GM23248 (cell line): ENCODE results near the gene FOXN1. TPM values are rescaled to one million over a fixed set of nuclear protein-coding genes. Genes with fewer than 3 reads are reported as not detected.
"Not testable (repeated sequence)": the region's sequence is repeated elsewhere in the genome, so short reads cannot be mapped to it uniquely, and the experiment has no call there.

ENCODE experiments used
- DNase-seq: peaks from one replicate; pipeline ENCODE4 v3.0.0-alpha.2; 2015
- H2AFZ ChIP-seq: fragments of 200-600 bp; sonication (generic); 2 replicates; pipeline ENCODE4 v1.6.1; 2016; ENCODE audit warnings: antibody characterized with exemption
- H3F3A ChIP-seq: fragments of 200-600 bp; sonication (generic); 2 replicates; pipeline ENCODE4 v1.6.1; 2016; ENCODE audit warnings: mild to moderate bottlenecking, antibody characterized with exemption, mixed run types; ENCODE audit not compliant: insufficient read depth
- H3K27ac ChIP-seq: fragments of 200-600 bp; sonication (generic); 2 replicates; pipeline ENCODE4 v1.5.1; 2016; ENCODE audit warnings: mild to moderate bottlenecking
- H3K27me3 ChIP-seq: fragments of 200-600 bp; sonication (generic); replicated peaks from 2 replicates; pipeline ENCODE4 v1.6.1; 2016; ENCODE audit warnings: mild to moderate bottlenecking; ENCODE audit not compliant: insufficient read depth
- H3K36me3 ChIP-seq: fragments of 200-600 bp; sonication (generic); 2 replicates; pipeline ENCODE4 v1.6.1; 2016; ENCODE audit warnings: low read depth, mild to moderate bottlenecking
- H3K4me1 ChIP-seq: fragments of 200-600 bp; sonication (generic); 2 replicates; pipeline ENCODE4 v1.6.1; 2016; ENCODE audit warnings: mild to moderate bottlenecking; ENCODE audit not compliant: insufficient read depth
- H3K4me2 ChIP-seq: fragments of 200-600 bp; sonication (generic); one replicate; pipeline ENCODE4 v1.6.1; 2016; ENCODE audit warnings: mild to moderate bottlenecking; ENCODE audit not compliant: unreplicated experiment
- H3K4me3 ChIP-seq: fragments of 200-600 bp; sonication (generic); 2 replicates; pipeline ENCODE4 v1.5.1; 2016; ENCODE audit warnings: mild to moderate bottlenecking
- H3K79me2 ChIP-seq: fragments of 200-600 bp; sonication (generic); 2 replicates; pipeline ENCODE4 v1.6.1; 2016; ENCODE audit warnings: mild to moderate bottlenecking; ENCODE audit not compliant: insufficient read depth
- H3K9ac ChIP-seq: fragments of 200-600 bp; sonication (generic); 2 replicates; pipeline ENCODE4 v1.6.1; 2016; ENCODE audit warnings: mild to moderate bottlenecking
- H3K9me2 ChIP-seq: fragments of 200-600 bp; sonication (generic); 2 replicates; pipeline ENCODE4 v1.6.1; 2016; ENCODE audit warnings: mixed run types, mild to moderate bottlenecking, moderate library complexity; ENCODE audit not compliant: insufficient read depth
- H3K9me3 ChIP-seq: fragments of 200-600 bp; sonication (generic); one replicate; pipeline ENCODE4 v1.6.1; 2017; ENCODE audit warnings: low read depth
- H4K20me1 ChIP-seq: fragments of 200-600 bp; sonication (generic); 2 replicates; pipeline ENCODE4 v1.6.0; 2016; ENCODE audit not compliant: insufficient read depth
- EZH2 ChIP-seq: fragments of 200-600 bp; sonication (generic); IDR thresholded peaks from 2 replicates; pipeline ENCODE4 v1.6.1; 2018; ENCODE audit warnings: antibody characterized with exemption, mild to moderate bottlenecking; ENCODE audit not compliant: insufficient read depth, poor library complexity, severe bottlenecking
- EZH2phosphoT487 ChIP-seq: fragments of 200-600 bp; sonication (generic); IDR thresholded peaks from 2 replicates; pipeline ENCODE4 v1.6.1; 2018; ENCODE audit warnings: antibody characterized with exemption, moderate library complexity, mild to moderate bottlenecking, low read depth; ENCODE audit not compliant: insufficient read depth
- WGBS, 2 experiments: methylation state at CpG; one replicate each; pipeline ENCODE4 v1.1.6; 2015 to 2017; ENCODE audit warnings: low lambda C conversion rate in 2 of 2, low coverage in 1 of 2; ENCODE audit errors: missing lambda C conversion rate in 2 of 2; 5-methylcytosine and 5-hydroxymethylcytosine counted together
- in situ Hi-C: fragments of 300-500 bp; cut with MboI; formaldehyde crosslinking; loops from 2 replicates; pipeline ENCODE4 v1.15.0; 2020
- polyA plus RNA-seq: library from polyadenylated mRNA; unstranded; fragments of >200 nt; fragmentation: Nextera tagmentation; extraction: Ambion mirVana; gene quantifications from 2 replicates; pipeline ENCODE4 v1.2.1, GENCODE V29; 2016
- total RNA-seq: library from RNA; depleted of rRNA; stranded (reverse); fragments of >200 nt; shearing (Covaris generic); gene quantifications from 2 replicates; pipeline ENCODE4 v1.2.3, GENCODE V29; 2014; rRNA removed

Gene FOXN1, protein sequence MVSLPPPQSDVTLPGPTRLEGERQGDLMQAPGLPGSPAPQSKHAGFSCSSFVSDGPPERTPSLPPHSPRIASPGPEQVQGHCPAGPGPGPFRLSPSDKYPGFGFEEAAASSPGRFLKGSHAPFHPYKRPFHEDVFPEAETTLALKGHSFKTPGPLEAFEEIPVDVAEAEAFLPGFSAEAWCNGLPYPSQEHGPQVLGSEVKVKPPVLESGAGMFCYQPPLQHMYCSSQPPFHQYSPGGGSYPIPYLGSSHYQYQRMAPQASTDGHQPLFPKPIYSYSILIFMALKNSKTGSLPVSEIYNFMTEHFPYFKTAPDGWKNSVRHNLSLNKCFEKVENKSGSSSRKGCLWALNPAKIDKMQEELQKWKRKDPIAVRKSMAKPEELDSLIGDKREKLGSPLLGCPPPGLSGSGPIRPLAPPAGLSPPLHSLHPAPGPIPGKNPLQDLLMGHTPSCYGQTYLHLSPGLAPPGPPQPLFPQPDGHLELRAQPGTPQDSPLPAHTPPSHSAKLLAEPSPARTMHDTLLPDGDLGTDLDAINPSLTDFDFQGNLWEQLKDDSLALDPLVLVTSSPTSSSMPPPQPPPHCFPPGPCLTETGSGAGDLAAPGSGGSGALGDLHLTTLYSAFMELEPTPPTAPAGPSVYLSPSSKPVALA
- not detected in 2 replicates for total RNA-seq
- polyA plus RNA-seq: not detected in 2 replicates

DNA sequence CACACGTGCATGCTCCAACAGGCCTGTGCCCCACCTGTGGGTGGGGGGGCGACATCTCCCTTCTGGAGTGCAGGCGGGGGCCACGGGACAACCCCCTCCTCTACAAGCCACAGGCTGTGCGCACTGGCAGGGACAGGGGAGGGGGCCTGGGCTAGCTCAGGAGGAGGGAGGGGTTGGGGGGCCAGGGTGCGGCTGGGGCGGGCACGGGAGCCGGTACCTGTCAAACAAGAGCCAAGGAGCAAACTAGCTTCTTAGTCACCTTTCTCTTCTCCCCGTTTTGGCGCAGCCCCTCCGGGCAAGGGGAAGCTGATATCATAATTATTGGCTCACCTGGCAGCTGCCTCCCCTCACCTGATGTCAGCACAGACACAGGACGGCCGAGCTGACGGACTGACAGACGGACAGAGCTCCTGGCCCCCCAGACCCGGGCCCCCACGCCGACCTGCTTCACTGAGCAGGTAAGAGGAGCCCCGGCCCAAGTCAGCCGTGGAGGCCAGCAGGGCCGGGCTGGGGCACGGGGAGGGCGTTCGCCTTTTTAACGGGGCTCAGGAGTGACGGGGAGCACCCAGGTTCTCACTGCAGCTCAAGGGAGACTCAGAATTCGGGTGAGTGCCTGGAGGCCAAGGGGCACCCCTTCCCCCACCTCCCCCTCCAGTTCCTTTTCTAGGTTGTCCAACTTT is at the start of gene FOXN1:
FOXN1 (plus strand) TSS at position 363 of the 680 bp plus-strand sequence. CDS start 17,622 bp downstream, outside the sequence.
- no peak within 1 kb of the TSS for H3K4me3 ChIP-seq
- no peak within 1 kb of the TSS for H2AFZ ChIP-seq
- TF ChIP-seq EZH2phosphoT487: no peak
- no peak for TF ChIP-seq EZH2
- no peak within 1 kb of the TSS for H3K4me2 ChIP-seq
- no peak for DNase-seq
- H3K9me2 ChIP-seq: no peaks in the 10 kb centered on the region
- in situ Hi-C loops: no loop called here
- H3K79me2 ChIP-seq: no peaks in the 10 kb centered on the region
- no peaks in the 10 kb centered on the region for H3K36me3 ChIP-seq
- no peaks in the 10 kb centered on the region for H3F3A ChIP-seq
- WGBS, 2 experiments: 42 to 43% methylated on average over 25 to 28 of the region's 28 CpGs
- H3K9ac ChIP-seq: no peak within 1 kb of the TSS
- peaks cover 39% of the 10 kb centered on the region for H3K27me3 ChIP-seq
- H3K9me3 ChIP-seq: no peaks in the 10 kb centered on the region
- H4K20me1 ChIP-seq: no peaks in the 10 kb centered on the region
- H3K27ac ChIP-seq: no peak within 1 kb of the TSS
- H3K4me1 ChIP-seq: no peaks in the 10 kb centered on the region

DNA sequence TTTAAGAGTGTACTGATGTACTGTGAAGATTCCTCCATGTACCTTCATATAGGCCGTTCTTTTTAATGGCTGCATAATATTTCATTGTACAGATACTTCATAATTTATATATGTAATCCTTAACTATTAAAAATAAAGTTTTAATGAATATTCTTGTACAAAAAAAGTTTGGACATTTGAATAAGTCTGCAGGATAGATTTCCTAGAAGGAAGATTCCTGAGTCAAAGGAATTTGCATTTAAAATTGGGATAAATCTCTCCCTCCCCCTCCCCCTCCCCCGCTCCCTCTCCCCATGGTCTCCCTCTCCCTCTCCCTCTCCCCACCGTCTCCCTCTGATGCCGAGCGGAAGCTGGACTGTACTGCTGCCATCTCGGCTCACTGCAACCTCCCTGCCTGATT is 48.3 kb upstream of the FOXN1 start:
- Histone ChIP-seq H3K4me3 (no peak overlapping the region), H3F3A (no peaks in the 10 kb centered on the region)
- in situ Hi-C loops: no loop called here

DNA sequence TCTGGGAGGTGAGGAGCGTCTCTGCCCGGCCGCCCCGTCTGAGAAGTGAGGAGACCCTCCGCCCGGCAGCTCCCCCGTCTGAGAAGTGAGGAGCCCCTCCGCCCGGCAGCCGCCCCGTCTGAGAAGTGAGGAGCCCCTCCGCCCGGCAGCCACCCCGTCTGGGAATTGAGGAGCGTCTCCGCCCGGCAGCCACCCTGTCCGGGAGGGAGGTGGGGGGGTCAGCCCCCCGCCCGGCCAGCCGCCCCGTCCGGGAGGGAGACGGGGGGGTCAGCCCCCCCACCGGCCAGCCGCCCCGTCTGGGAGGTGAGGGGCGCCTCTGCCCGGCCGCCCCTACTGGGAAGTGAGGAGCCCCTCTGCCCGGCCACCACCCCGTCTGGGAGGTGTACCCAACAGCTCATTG is 47.3 kb upstream of the FOXN1 start:
- H3K27me3 ChIP-seq: peaks cover 22% of the 10 kb centered on the region; the same call in 1 of the 2 replicates
- H3K79me2 ChIP-seq, H3K9me2 ChIP-seq, H3F3A ChIP-seq, H3K36me3 ChIP-seq, H3K4me1 ChIP-seq, H4K20me1 ChIP-seq, DNase-seq, H3K4me2 ChIP-seq, H3K4me3 ChIP-seq, H3K27ac ChIP-seq, H2AFZ ChIP-seq, H3K9me3 ChIP-seq, in situ Hi-C loops, H3K9ac ChIP-seq: not testable (repeated sequence)
- 77 to 84% methylated on average over 5 to 28 of the region's 32 CpGs for WGBS, 2 experiments

More for the DNA sequence above, 48.3 kb upstream of the FOXN1 start:
- Histone ChIP-seq H3K9me2 (no peaks in the 10 kb centered on the region), H3K4me2 (no peak overlapping the region), H3K36me3 (no peaks in the 10 kb centered on the region), H3K9me3 (no peaks in the 10 kb centered on the region), H3K79me2 (no peaks in the 10 kb centered on the region), H3K9ac (no peak overlapping the region), H3K27me3 (peaks cover 19% of the 10 kb centered on the region; the same call in 1 of the 2 replicates), H4K20me1 (no peaks in the 10 kb centered on the region), H3K27ac (no peak overlapping the region), H3K4me1 (no peaks in the 10 kb centered on the region), H2AFZ (no peak overlapping the region)
- TF ChIP-seq EZH2phosphoT487 (no peak), EZH2 (no peak)
- WGBS, 2 experiments: 46 to 65% methylated on average over 1 to 6 of the region's 6 CpGs
- no peak for DNase-seq

DNA sequence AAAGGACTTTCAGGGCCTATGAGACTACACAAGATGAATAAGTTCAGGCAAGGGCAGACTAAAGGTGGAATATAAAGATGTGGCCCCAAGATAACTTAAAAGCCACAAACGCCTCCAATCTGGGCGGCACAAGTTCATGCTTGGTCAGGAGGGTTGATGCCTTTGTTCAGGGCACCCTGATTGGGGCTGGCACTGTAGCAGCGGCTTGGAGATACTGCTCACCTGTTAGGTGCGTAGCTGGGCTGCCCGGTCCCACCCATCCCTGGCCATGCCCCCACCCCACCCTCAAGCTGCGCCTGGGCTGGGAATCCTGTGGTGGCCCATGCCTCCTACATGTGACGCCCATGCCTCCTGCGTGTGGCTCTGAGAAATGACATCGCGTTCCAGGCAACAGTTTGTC is 45.2 kb upstream of the FOXN1 start:
- Histone ChIP-seq H2AFZ (no peak overlapping the region), H3K79me2 (no peaks in the 10 kb centered on the region), H3K9ac (no peak overlapping the region), H3K9me3 (no peaks in the 10 kb centered on the region), H3K27me3 (peaks cover 34% of the 10 kb centered on the region), H3F3A (no peaks in the 10 kb centered on the region), H3K4me1 (no peaks in the 10 kb centered on the region), H3K4me3 (no peak overlapping the region), H3K27ac (no peak overlapping the region), H3K9me2 (no peaks in the 10 kb centered on the region), H3K36me3 (no peaks in the 10 kb centered on the region), H4K20me1 (no peaks in the 10 kb centered on the region), H3K4me2 (no peak overlapping the region)
- TF ChIP-seq EZH2phosphoT487 (no peak), EZH2 (no peak)
- 64 to 66% methylated on average over 10 of the region's 10 CpGs for WGBS, 2 experiments
- in situ Hi-C loops: no loop called here
- no peak for DNase-seq
